ENCODE measurements around the gene PLA2G2C.

The PLA2G2C gene

GRCh38 chr1:20216574-20216973 is 30.3 kb upstream of the PLA2G2C start:
- no peak overlapping the region for H3K4me3 Mint-ChIP-seq
- H3K27ac Mint-ChIP-seq = no peak overlapping the region
- peaks cover 13% of the 10 kb centered on the region for H3K4me1 Mint-ChIP-seq (ENCODE audit: low read depth)
- peaks cover 54% of the 10 kb centered on the region for H3K27me3 Mint-ChIP-seq
- no peak for DNase-seq
- no peaks in the 10 kb centered on the region for H3K9me3 Mint-ChIP-seq
- H3K36me3 Mint-ChIP-seq (ENCODE audit: low read depth) = no peaks in the 10 kb centered on the region

GRCh38 chr1:20215716-20216115 is 29.4 kb upstream of the PLA2G2C start:
- H3K4me1 Mint-ChIP-seq (ENCODE audit: low read depth) = peaks cover 16% of the 10 kb centered on the region
- no peaks in the 10 kb centered on the region for H3K9me3 Mint-ChIP-seq
- no peak overlapping the region for H3K27ac Mint-ChIP-seq
- H3K36me3 Mint-ChIP-seq (ENCODE audit: low read depth) = no peaks in the 10 kb centered on the region
- no peak overlapping the region for H3K4me3 Mint-ChIP-seq
- peaks cover 62% of the 10 kb centered on the region for H3K27me3 Mint-ChIP-seq
- no peak for DNase-seq

- DNase-seq = peak; percentile 66
- Mint-ChIP-seq H3K9me3 (no peaks in the 10 kb centered on the region), H3K36me3 (ENCODE audit: low read depth) (no peaks in the 10 kb centered on the region), H3K4me3 (no peak overlapping the region), H3K4me1 (ENCODE audit: low read depth) (peaks cover 23% of the 10 kb centered on the region), H3K27me3 (peaks cover 72% of the 10 kb centered on the region), H3K27ac (no peak overlapping the region)
Observed at GRCh38 chr1:20212685-20213331, 26.5 kb upstream of the PLA2G2C start.

GRCh38 chr1:20212085-20212684 is 25.9 kb upstream of the PLA2G2C start:
- Mint-ChIP-seq H3K4me3 (no peak overlapping the region), H3K9me3 (no peaks in the 10 kb centered on the region), H3K36me3 (ENCODE audit: low read depth) (no peaks in the 10 kb centered on the region), H3K4me1 (ENCODE audit: low read depth) (peaks cover 23% of the 10 kb centered on the region), H3K27me3 (peaks cover 69% of the 10 kb centered on the region), H3K27ac (no peak overlapping the region)
- no peak for DNase-seq

- H3K4me1 Mint-ChIP-seq (ENCODE audit: low read depth) = peaks cover 23% of the 10 kb centered on the region
- no peak overlapping the region for H3K4me3 Mint-ChIP-seq
- DNase-seq = no peak
- H3K27me3 Mint-ChIP-seq = peaks cover 66% of the 10 kb centered on the region
- no peaks in the 10 kb centered on the region for H3K9me3 Mint-ChIP-seq
- no peaks in the 10 kb centered on the region for H3K36me3 Mint-ChIP-seq (ENCODE audit: low read depth)
- H3K27ac Mint-ChIP-seq = no peak overlapping the region
Observed at GRCh38 chr1:20211511-20211931, 25.2 kb upstream of the PLA2G2C start.

- Mint-ChIP-seq H3K4me3 (no peak overlapping the region), H3K27me3 (peaks cover 62% of the 10 kb centered on the region), H3K27ac (no peak overlapping the region), H3K9me3 (no peaks in the 10 kb centered on the region), H3K4me1 (ENCODE audit: low read depth) (peaks cover 23% of the 10 kb centered on the region), H3K36me3 (ENCODE audit: low read depth) (no peaks in the 10 kb centered on the region)
- no peak for DNase-seq
Observed at GRCh38 chr1:20210736-20211460, 24.6 kb upstream of the PLA2G2C start.

- Mint-ChIP-seq H3K4me3 (no peak overlapping the region), H3K27ac (no peak overlapping the region), H3K9me3 (no peaks in the 10 kb centered on the region), H3K27me3 (peaks cover 48% of the 10 kb centered on the region), H3K4me1 (ENCODE audit: low read depth) (peaks cover 23% of the 10 kb centered on the region), H3K36me3 (ENCODE audit: low read depth) (no peaks in the 10 kb centered on the region)
- no peak for DNase-seq
Observed at GRCh38 chr1:20209471-20209870, 23.2 kb upstream of the PLA2G2C start.

- Mint-ChIP-seq H3K36me3 (ENCODE audit: low read depth) (no peaks in the 10 kb centered on the region), H3K27me3 (peaks cover 32% of the 10 kb centered on the region), H3K4me1 (ENCODE audit: low read depth) (peaks cover 18% of the 10 kb centered on the region), H3K4me3 (no peak overlapping the region), H3K9me3 (no peaks in the 10 kb centered on the region), H3K27ac (no peak overlapping the region)
- no peak for DNase-seq
Observed at GRCh38 chr1:20207546-20207945, 21.2 kb upstream of the PLA2G2C start.

- no peak for DNase-seq
- Mint-ChIP-seq H3K9me3 (no peaks in the 10 kb centered on the region), H3K27me3 (peaks cover 18% of the 10 kb centered on the region), H3K4me3 (no peak overlapping the region), H3K27ac (no peak overlapping the region), H3K4me1 (ENCODE audit: low read depth) (no peaks in the 10 kb centered on the region), H3K36me3 (ENCODE audit: low read depth) (no peaks in the 10 kb centered on the region)
Observed at GRCh38 chr1:20202166-20202565, 15.8 kb upstream of the PLA2G2C start.

GRCh38 chr1:20200966-20201365 is 14.6 kb upstream of the PLA2G2C start:
- no peak overlapping the region for H3K4me3 Mint-ChIP-seq
- H3K36me3 Mint-ChIP-seq (ENCODE audit: low read depth) = no peaks in the 10 kb centered on the region
- no peaks in the 10 kb centered on the region for H3K4me1 Mint-ChIP-seq (ENCODE audit: low read depth)
- no peak overlapping the region for H3K27ac Mint-ChIP-seq
- no peak for DNase-seq
- peaks cover 21% of the 10 kb centered on the region for H3K27me3 Mint-ChIP-seq
- H3K9me3 Mint-ChIP-seq = no peaks in the 10 kb centered on the region

- DNase-seq = no peak
Observed at GRCh38 chr1:20199840-20200239, 13.5 kb upstream of the PLA2G2C start.

GRCh38 chr1:20199403-20199802 is 13.1 kb upstream of the PLA2G2C start:
- Mint-ChIP-seq H3K4me1 (ENCODE audit: low read depth) (peaks cover 7% of the 10 kb centered on the region), H3K27ac (no peak overlapping the region), H3K9me3 (no peaks in the 10 kb centered on the region), H3K4me3 (no peak overlapping the region), H3K27me3 (peaks cover 32% of the 10 kb centered on the region), H3K36me3 (ENCODE audit: low read depth) (no peaks in the 10 kb centered on the region)
- no peak for DNase-seq

More at GRCh38 chr1:20199840-20200239, 13.5 kb upstream of the PLA2G2C start:
- Mint-ChIP-seq H3K27ac (no peak overlapping the region), H3K27me3 (peaks cover 29% of the 10 kb centered on the region), H3K4me1 (ENCODE audit: low read depth) (peaks cover 5% of the 10 kb centered on the region), H3K4me3 (no peak overlapping the region), H3K36me3 (ENCODE audit: low read depth) (no peaks in the 10 kb centered on the region), H3K9me3 (no peaks in the 10 kb centered on the region)

- DNase-seq = no peak
- Mint-ChIP-seq H3K27me3 (peaks cover 34% of the 10 kb centered on the region), H3K4me3 (no peak overlapping the region), H3K36me3 (ENCODE audit: low read depth) (no peaks in the 10 kb centered on the region), H3K4me1 (ENCODE audit: low read depth) (peaks cover 7% of the 10 kb centered on the region), H3K9me3 (no peaks in the 10 kb centered on the region), H3K27ac (no peak overlapping the region)
Observed at GRCh38 chr1:20198918-20199317, 12.6 kb upstream of the PLA2G2C start.

GRCh38 chr1:20198296-20198695 is 12.0 kb upstream of the PLA2G2C start:
- Mint-ChIP-seq H3K4me3 (no peak overlapping the region), H3K27me3 (peaks cover 34% of the 10 kb centered on the region), H3K4me1 (ENCODE audit: low read depth) (peaks cover 7% of the 10 kb centered on the region), H3K27ac (no peak overlapping the region), H3K36me3 (ENCODE audit: low read depth) (no peaks in the 10 kb centered on the region), H3K9me3 (no peaks in the 10 kb centered on the region)
- DNase-seq = no peak

- Mint-ChIP-seq H3K27me3 (peaks cover 43% of the 10 kb centered on the region), H3K27ac (no peak overlapping the region), H3K36me3 (ENCODE audit: low read depth) (no peaks in the 10 kb centered on the region), H3K9me3 (no peaks in the 10 kb centered on the region), H3K4me3 (no peak overlapping the region), H3K4me1 (ENCODE audit: low read depth) (peaks cover 7% of the 10 kb centered on the region)
- no peak for DNase-seq
Observed at GRCh38 chr1:20197329-20197791, 11.0 kb upstream of the PLA2G2C start.

All from activated T-cell treated with anti-CD3 and anti-CD28 coated beads, Interleukin-2, amount 50 U/mL, for 24 hours (primary cell).